IPS DF 6.9 (cell line): ENCODE data around the gene NCR2.

ENCODE experiments used
- DNase-seq: peaks from one replicate; pipeline ENCODE4 v3.0.0-alpha.2; 2013; ENCODE audit warnings: low read depth, low spot score
- H3K27ac ChIP-seq: one replicate; pipeline ENCODE4 v1.5.1; 2013; ENCODE audit warnings: low read length, control low read depth
- H3K27me3 ChIP-seq: 2 replicates; pipeline ENCODE4 v1.6.1; 2013; ENCODE audit warnings: mild to moderate bottlenecking, low read length; ENCODE audit not compliant: control insufficient read depth, insufficient read depth
- H3K36me3 ChIP-seq: 2 replicates; pipeline ENCODE4 v1.6.1; 2013; ENCODE audit warnings: low read length; ENCODE audit not compliant: control insufficient read depth, insufficient read depth
- H3K4me1 ChIP-seq: 2 replicates; pipeline ENCODE4 v1.6.1; 2013; ENCODE audit warnings: low read length; ENCODE audit not compliant: control insufficient read depth, insufficient read depth
- H3K4me3 ChIP-seq: 2 replicates; pipeline ENCODE4 v1.5.1; 2013; ENCODE audit warnings: mild to moderate bottlenecking, low read length
- H3K9me3 ChIP-seq: 2 replicates; pipeline ENCODE4 v1.6.1; 2013; ENCODE audit warnings: low read length, inconsistent platforms; ENCODE audit not compliant: control insufficient read depth, insufficient read depth
- WGBS: extraction: QIAGEN DNeasy Blood & Tissue Kit; methylation state at CpG from one replicate; pipeline ENCODE4 v1.1.7; 2013; ENCODE audit warnings: mixed read lengths, missing lambda C conversion rate; ENCODE audit not compliant: insufficient read length, insufficient coverage; 5-methylcytosine and 5-hydroxymethylcytosine counted together

The NCR2 gene

GRCh38 chr6:41331401-41332150 is 3.8 kb upstream of the NCR2 start:
- H3K27ac ChIP-seq: no peak overlapping the region
- no CpG with 5 or more reads among the region's 11 CpGs for WGBS
- no peak overlapping the region for H3K4me3 ChIP-seq
- H3K4me1 ChIP-seq: peaks cover 2% of the 10 kb centered on the region; the same call in 1 of the 2 replicates
- DNase-seq: no peak
- H3K27me3 ChIP-seq: no peaks in the 10 kb centered on the region
- H3K9me3 ChIP-seq: no peaks in the 10 kb centered on the region
- H3K36me3 ChIP-seq: no peaks in the 10 kb centered on the region

GRCh38 chr6:41332241-41332640 is 3.2 kb upstream of the NCR2 start:
- Histone ChIP-seq H3K27me3 (no peaks in the 10 kb centered on the region), H3K4me1 (peaks cover 2% of the 10 kb centered on the region; the same call in 1 of the 2 replicates), H3K4me3 (no peak overlapping the region), H3K9me3 (no peaks in the 10 kb centered on the region), H3K27ac (no peak overlapping the region), H3K36me3 (no peaks in the 10 kb centered on the region)
- WGBS: no CpG with 5 or more reads among the region's 8 CpGs
- DNase-seq: no peak

- no peak for DNase-seq
- Histone ChIP-seq H3K9me3 (no peaks in the 10 kb centered on the region), H3K27ac (no peak overlapping the region), H3K27me3 (no peaks in the 10 kb centered on the region), H3K36me3 (no peaks in the 10 kb centered on the region), H3K4me3 (no peak overlapping the region), H3K4me1 (peaks cover 2% of the 10 kb centered on the region; the same call in 1 of the 2 replicates)
- no CpG with 5 or more reads among the region's 4 CpGs for WGBS
Observed at GRCh38 chr6:41332842-41333736, 2.3 kb upstream of the NCR2 start.

- no CpG with 5 or more reads among the region's 11 CpGs for WGBS
- Histone ChIP-seq H3K9me3 (no peaks in the 10 kb centered on the region), H3K4me1 (peaks cover 2% of the 10 kb centered on the region; the same call in 1 of the 2 replicates), H3K27me3 (no peaks in the 10 kb centered on the region), H3K4me3 (no peak overlapping the region), H3K36me3 (no peaks in the 10 kb centered on the region), H3K27ac (no peak overlapping the region)
- DNase-seq: no peak
Observed at GRCh38 chr6:41334482-41335040, 847 bp upstream of the NCR2 start.

- no peak overlapping the region for H3K27ac ChIP-seq
- no peak overlapping the region for H3K4me3 ChIP-seq
- no peaks in the 10 kb centered on the region for H3K9me3 ChIP-seq
- WGBS: no CpG with 5 or more reads among the region's 11 CpGs
- H3K36me3 ChIP-seq: no peaks in the 10 kb centered on the region
- peaks cover 2% of the 10 kb centered on the region; the same call in 1 of the 2 replicates for H3K4me1 ChIP-seq
- DNase-seq: no peak
- no peaks in the 10 kb centered on the region for H3K27me3 ChIP-seq
Observed at GRCh38 chr6:41335943-41336342, 535 bp downstream of the NCR2 start.

DNA sequence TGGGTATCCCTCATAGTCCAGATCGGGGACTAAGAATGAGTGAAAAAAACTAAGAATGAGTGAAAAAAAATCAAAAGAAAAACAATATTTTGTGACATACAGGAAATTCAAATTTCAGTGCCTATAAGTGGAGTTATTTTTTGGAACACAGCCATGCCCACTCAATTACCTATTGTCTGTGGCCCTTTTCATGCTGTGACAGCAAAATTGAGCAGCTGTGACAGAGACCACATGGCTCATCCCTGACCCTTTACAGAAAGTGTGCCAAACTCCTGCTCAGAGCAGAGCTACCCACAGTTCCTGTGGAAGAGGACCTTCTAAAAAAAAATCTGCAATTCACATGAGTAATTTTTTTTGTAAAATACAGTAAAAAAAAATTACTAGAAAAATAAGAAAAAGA is 1.4 kb downstream of the NCR2 start:
- H3K9me3 ChIP-seq: no peaks in the 10 kb centered on the region
- H3K27me3 ChIP-seq: no peaks in the 10 kb centered on the region
- DNase-seq: no peak
- no peak overlapping the region for H3K27ac ChIP-seq
- no CpG with 5 or more reads among the region's 1 CpG for WGBS
- no peaks in the 10 kb centered on the region for H3K36me3 ChIP-seq
- no peak overlapping the region for H3K4me3 ChIP-seq
- H3K4me1 ChIP-seq: peaks cover 2% of the 10 kb centered on the region; the same call in 1 of the 2 replicates

DNA sequence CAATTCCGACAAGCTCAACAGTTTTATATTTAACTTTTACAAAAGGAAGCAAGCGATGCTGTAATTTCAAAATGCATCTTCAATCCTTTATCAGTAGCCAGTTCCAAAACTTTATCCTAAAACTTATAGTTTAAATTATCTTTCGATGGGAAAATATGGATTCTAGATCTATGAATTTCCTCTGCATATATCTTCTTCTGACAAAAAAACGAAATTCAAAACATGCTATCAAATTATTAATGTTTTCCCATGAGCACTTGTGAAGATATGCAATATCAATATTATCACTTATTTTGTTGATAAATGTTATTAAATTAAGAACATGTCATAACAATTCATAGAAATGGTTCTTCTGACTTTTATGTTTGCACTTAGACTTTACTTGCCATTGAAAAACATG is 2.3 kb downstream of the NCR2 start:
- Histone ChIP-seq H3K27ac (no peak overlapping the region), H3K4me3 (no peak overlapping the region), H3K9me3 (no peaks in the 10 kb centered on the region), H3K36me3 (no peaks in the 10 kb centered on the region), H3K27me3 (no peaks in the 10 kb centered on the region), H3K4me1 (no peaks in the 10 kb centered on the region; the same call in 1 of the 2 replicates)
- WGBS: no CpG with 5 or more reads among the region's 4 CpGs
- no peak for DNase-seq

- H3K9me3 ChIP-seq: no peaks in the 10 kb centered on the region
- no CpG with 5 or more reads among the region's 4 CpGs for WGBS
- no peaks in the 10 kb centered on the region; the same call in 1 of the 2 replicates for H3K4me1 ChIP-seq
- no peaks in the 10 kb centered on the region for H3K36me3 ChIP-seq
- DNase-seq: no peak
- no peak overlapping the region for H3K4me3 ChIP-seq
- H3K27ac ChIP-seq: no peak overlapping the region
- H3K27me3 ChIP-seq: no peaks in the 10 kb centered on the region
Observed at GRCh38 chr6:41338659-41339058, 3.3 kb downstream of the NCR2 start.

GRCh38 chr6:41341580-41341979 is 6.2 kb downstream of the NCR2 start:
- Histone ChIP-seq H3K27me3 (no peaks in the 10 kb centered on the region), H3K9me3 (no peaks in the 10 kb centered on the region), H3K36me3 (no peaks in the 10 kb centered on the region), H3K4me3 (no peak overlapping the region), H3K27ac (no peak overlapping the region), H3K4me1 (no peaks in the 10 kb centered on the region)
- WGBS: no CpG with 5 or more reads among the region's 8 CpGs
- DNase-seq: no peak

DNA sequence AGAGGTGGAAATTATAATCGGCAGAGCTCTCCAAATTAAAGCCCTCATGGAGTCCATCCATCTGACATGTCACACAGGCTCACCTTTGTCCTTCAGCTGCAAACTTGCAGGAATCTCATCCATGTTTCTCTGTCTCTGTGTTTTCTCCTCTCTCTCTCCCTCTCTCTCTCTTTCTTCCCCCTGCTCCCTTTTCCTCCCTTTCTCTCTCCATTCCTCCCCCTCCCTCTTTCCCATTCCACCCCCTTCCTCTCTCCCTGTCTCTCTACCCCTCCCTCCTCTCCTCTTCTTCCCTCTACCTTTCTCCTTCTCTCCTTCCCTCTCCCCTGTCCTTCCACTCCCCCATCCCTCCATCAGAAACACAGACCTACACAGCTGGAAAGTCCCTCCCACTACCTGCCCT is 6.8 kb downstream of the NCR2 start:
- Histone ChIP-seq H3K27ac (no peak overlapping the region), H3K4me3 (no peak overlapping the region), H3K9me3 (no peaks in the 10 kb centered on the region), H3K36me3 (no peaks in the 10 kb centered on the region), H3K27me3 (no peaks in the 10 kb centered on the region), H3K4me1 (no peaks in the 10 kb centered on the region)
- no peak for DNase-seq
- no CpG with 5 or more reads among the region's 1 CpG for WGBS
